Muscle of back (tissue), 13 donors: ENCODE data around the gene CIZ1. TPM values are rescaled to one million over a fixed set of nuclear protein-coding genes. Genes with fewer than 3 reads are reported as not detected.
"Not testable (repeated sequence)": the region's sequence is repeated elsewhere in the genome, so short reads cannot be mapped to it uniquely, and the experiment has no call there.

Source experiments
- DNase-seq, 3 donors: peaks; one replicate each; pipeline versions ENCODE4 v3.0.0 to v3.0.0-alpha.2; 2013
- long read RNA-seq, 9 donors: transcript quantifications; one replicate each; lab custom pipeline, GENCODE V29; 2026
- polyA plus RNA-seq, 10 donors: library from polyadenylated mRNA; unstranded; fragments of 120-200 nt; gene quantifications; one replicate each; pipeline ENCODE4 v1.2.1, GENCODE V29; 2013; ENCODE audit not compliant: insufficient read length in 10 of 10

CIZ1 gene
- 100 to 1,000 TPM in 4 of 10 donors, 10 to 100 TPM in 6; 84.8 to 128 (median 99.1) TPM for polyA plus RNA-seq
- long read RNA-seq, donor 1, partial matches to known transcripts = 8 of 16 reads
- long read RNA-seq, donor 1, other reads (novel, unspliced or antisense) = 0 of 16 reads
- long read RNA-seq, donor 2, partial matches to known transcripts = 0 of 5 reads
- long read RNA-seq, donor 2, other reads (novel, unspliced or antisense) = 0 of 5 reads
- long read RNA-seq, donor 3 = 0 reads
- long read RNA-seq, donor 4, partial matches to known transcripts = 0 of 6 reads
- long read RNA-seq, donor 4, other reads (novel, unspliced or antisense) = 0 of 6 reads
- long read RNA-seq, donor 5, partial matches to known transcripts = 32 of 45 reads
- long read RNA-seq, donor 5, other reads (novel, unspliced or antisense) = 0 of 45 reads
- long read RNA-seq, donor 6, partial matches to known transcripts = 5 of 12 reads
- long read RNA-seq, donor 6, other reads (novel, unspliced or antisense) = 0 of 12 reads
- long read RNA-seq, donor 7, partial matches to known transcripts = 65 of 85 reads
- long read RNA-seq, donor 7, other reads (novel, unspliced or antisense) = 16 of 85 reads
- long read RNA-seq, donor 8, partial matches to known transcripts = 0 of 4 reads
- long read RNA-seq, donor 8, other reads (novel, unspliced or antisense) = 0 of 4 reads
- long read RNA-seq, donor 9, partial matches to known transcripts = 0 of 1 reads
- long read RNA-seq, donor 9, other reads (novel, unspliced or antisense) = 0 of 1 reads

- DNase-seq = peak; percentile 78 to 94 (median 88)
These were observed at the start of gene CIZ1 for GRCh38 chr9:128191406-128192046. CIZ1 (minus strand) TSS chr9:128191572; CDS start chr9:128190857, 715 bp downstream.

GRCh38 chr9:128233817-128234406 is 42.5 kb upstream of the CIZ1 start:
- no peak for DNase-seq

GRCh38 chr9:128232528-128233428 is 41.4 kb upstream of the CIZ1 start:
- peak in 1 of 3 donors; percentile 13 for DNase-seq

- peak; percentile 21 to 82 (median 74) for DNase-seq
These were observed 40.5 kb upstream of the CIZ1 start for GRCh38 chr9:128231638-128232527.

- DNase-seq = not testable (repeated sequence)
These were observed 39.5 kb upstream of the CIZ1 start for GRCh38 chr9:128230897-128231296.

- DNase-seq = no peak
These were observed 35.0 kb upstream of the CIZ1 start for GRCh38 chr9:128226412-128226801.

GRCh38 chr9:128225770-128226411 is 34.5 kb upstream of the CIZ1 start:
- no peak for DNase-seq

- DNase-seq = no peak
These were observed 33.5 kb upstream of the CIZ1 start for GRCh38 chr9:128224877-128225276.

- no peak for DNase-seq
These were observed 31.7 kb upstream of the CIZ1 start for GRCh38 chr9:128222880-128223670.

- DNase-seq = no peak
These were observed 30.7 kb upstream of the CIZ1 start for GRCh38 chr9:128222026-128222425.

- no peak for DNase-seq
These were observed 28.5 kb upstream of the CIZ1 start for GRCh38 chr9:128219831-128220230.

GRCh38 chr9:128218518-128219389 is 27.4 kb upstream of the CIZ1 start:
- peak; percentile 58 to 83 (median 75) for DNase-seq

GRCh38 chr9:128218172-128218517 is 26.8 kb upstream of the CIZ1 start:
- no peak for DNase-seq

- DNase-seq = no peak
These were observed 25.6 kb upstream of the CIZ1 start for GRCh38 chr9:128216781-128217553.

- peak; percentile 50 to 68 (median 63) for DNase-seq
These were observed 24.4 kb upstream of the CIZ1 start for GRCh38 chr9:128215491-128216409.
